ENCODE results near the gene CYGB. TPM values are rescaled to one million over a fixed set of nuclear protein-coding genes. Genes with fewer than 3 reads are reported as not detected.

The CYGB gene
- total and polyA plus RNA-seq, 2 of the 13 experiments (the other 11 are each of a cell fraction or from before 2014, with no cell fraction given) = 18.9 to 27.1 TPM

- 0 out of 2 replicates have a peak, but pooled peaks have one; percentile 61 for TF ChIP-seq TMF1 (CRISPR knock-in tag; IDR thresholded peaks at IDR 0.05; ENCODE audit: low read depth)
- TF ChIP-seq SMAD9 (CRISPR knock-in tag; IDR thresholded peaks at IDR 0.05) = no peak
- no peak for TF ChIP-seq ZNF432 (CRISPR knock-in tag; IDR thresholded peaks at IDR 0.05; ENCODE audit: borderline replicate concordance)
- TF ChIP-seq TEAD3 (CRISPR knock-in tag; optimal IDR thresholded peaks at IDR 0.05; ENCODE audit: borderline replicate concordance) = peak; percentile 58
- TF ChIP-seq NCOA5 (CRISPR knock-in tag; IDR thresholded peaks at IDR 0.05) = no peak
- TF ChIP-seq ZNF33A (CRISPR knock-in tag; IDR thresholded peaks at IDR 0.05; ENCODE audit: borderline replicate concordance) = no peak
- TF ChIP-seq HMGA1 (CRISPR knock-in tag; conservative IDR thresholded peaks at IDR 0.05) = no peak
- no peak; the same call in 1 of the 2 replicates for TF ChIP-seq ZBTB8A (CRISPR knock-in tag; IDR thresholded peaks at IDR 0.05; ENCODE audit: borderline replicate concordance, low read depth)
- peak; percentile 59 for TF ChIP-seq RAD21 (CRISPR knock-in tag; IDR thresholded peaks at IDR 0.05)
- TF ChIP-seq PHF8 (CRISPR knock-in tag; IDR thresholded peaks at IDR 0.05) = peak; percentile 74
- TF ChIP-seq ZNF749 (CRISPR knock-in tag; IDR thresholded peaks at IDR 0.05; ENCODE audit: borderline replicate concordance) = no peak
- TF ChIP-seq MEF2D (CRISPR knock-in tag; IDR thresholded peaks at IDR 0.05) = no peak
- TF ChIP-seq STAT5B (CRISPR knock-in tag; IDR thresholded peaks at IDR 0.05) = no peak
- 0 out of 2 replicates have a peak, but pooled peaks have one; percentile 73 for TF ChIP-seq ZNF512 (CRISPR knock-in tag; IDR thresholded peaks at IDR 0.05)
- TF ChIP-seq ATF4 (CRISPR knock-in tag; IDR thresholded peaks at IDR 0.05) = peak in 1 of 2 experiments; percentile 25; a peak in 1 of 4 replicates
- no peak for TF ChIP-seq BCLAF1 (IDR thresholded peaks at IDR 0.05)
- TF ChIP-seq SNRNP70 (IDR thresholded peaks at IDR 0.05; ENCODE audit: low read depth, low read length) = no peak
- no peak; the same call in 1 of the 2 replicates for TF ChIP-seq CENPBD1 (CRISPR knock-in tag; IDR thresholded peaks at IDR 0.05; ENCODE audit: borderline replicate concordance, low read depth)
- TF ChIP-seq NR0B2 (CRISPR knock-in tag; IDR thresholded peaks at IDR 0.05) = no peak; the same call in 1 of the 2 replicates
- peak; percentile 88; the same call in 1 of the 2 replicates for TF ChIP-seq IRF9 (CRISPR knock-in tag; IDR thresholded peaks at IDR 0.05; ENCODE audit: borderline replicate concordance)
- no peak for TF ChIP-seq YEATS2 (CRISPR knock-in tag; IDR thresholded peaks at IDR 0.05; ENCODE audit: borderline replicate concordance)
Observed at GRCh38 chr17:76501018-76501826, 36.3 kb downstream of the CYGB start, which contains the start of gene RHBDF2 (continued).
